ENCODE measurements around the gene MFSD2A.

MFSD2A gene

GRCh38 chr1:39943471-39944290, 11.3 kb upstream of the MFSD2A start:
- TF ChIP-seq CTCF (conservative IDR thresholded peaks at IDR 0.05), result no peak
- no peak overlapping the region for H3K27ac ChIP-seq

- H3K27ac ChIP-seq, result no peak overlapping the region
- no peak for TF ChIP-seq CTCF (conservative IDR thresholded peaks at IDR 0.05)
Measured at GRCh38 chr1:39944410-39945112, 10.4 kb upstream of the MFSD2A start.

GRCh38 chr1:39946216-39946615, 8.7 kb upstream of the MFSD2A start:
- no peak for TF ChIP-seq CTCF (conservative IDR thresholded peaks at IDR 0.05)
- no peak overlapping the region for H3K27ac ChIP-seq

GRCh38 chr1:39947260-39947659, 7.7 kb upstream of the MFSD2A start:
- no peak for TF ChIP-seq CTCF (conservative IDR thresholded peaks at IDR 0.05)
- no peak overlapping the region for H3K27ac ChIP-seq

GRCh38 chr1:39949891-39950290, 5.1 kb upstream of the MFSD2A start:
- no peak overlapping the region for H3K27ac ChIP-seq
- no peak for TF ChIP-seq CTCF (conservative IDR thresholded peaks at IDR 0.05)

- H3K27ac ChIP-seq, result no peak overlapping the region
- no peak for TF ChIP-seq CTCF (conservative IDR thresholded peaks at IDR 0.05)
Measured at GRCh38 chr1:39951926-39952325, 3.0 kb upstream of the MFSD2A start.

- no peak for TF ChIP-seq CTCF (conservative IDR thresholded peaks at IDR 0.05)
- no peak overlapping the region for H3K27ac ChIP-seq
Measured at GRCh38 chr1:39952359-39953110, 2.4 kb upstream of the MFSD2A start.
